Breast epithelium (tissue), 4 donors: ENCODE data around the gene PCGF6. TPM values are rescaled to one million over a fixed set of nuclear protein-coding genes. Genes with fewer than 3 reads are reported as not detected.

Experiments used
- DNase-seq, 2 donors: peaks; one replicate each; pipeline ENCODE4 v3.0.0-alpha.2; 2019; ENCODE audit warnings: low spot score in 2 of 2
- H3K27ac ChIP-seq, 2 donors: fragments of 200-600 bp; sonication (generic) in 1 of 2; one replicate each; pipeline ENCODE4 v1.5.1; 2016 to 2019; ENCODE audit warnings: mild to moderate bottlenecking in 1 of 2
- H3K27me3 ChIP-seq, 2 donors: fragments of 200-600 bp; sonication (generic) in 1 of 2; one replicate each; pipeline versions ENCODE4 v1.5.1 to v1.6.0; 2017 to 2019; ENCODE audit warnings: control low read depth in 1 of 2, mild to moderate bottlenecking in 1 of 2
- H3K36me3 ChIP-seq: fragments of 200-600 bp; one replicate; pipeline ENCODE4 v1.5.1; 2019
- H3K4me1 ChIP-seq, 2 donors: fragments of 200-600 bp; sonication (generic); one replicate each; pipeline ENCODE4 v1.5.1; 2016 to 2019; ENCODE audit warnings: control low read depth in 1 of 2
- H3K4me3 ChIP-seq, 3 donors: fragments of 200-600 bp; sonication (generic); 1 replicate in 2 of 3; 2 replicates in 1 of 3; pipeline ENCODE4 v1.5.1; 2016 to 2019; ENCODE audit warnings: mild to moderate bottlenecking in 3 of 3, moderate library complexity in 2 of 3
- H3K9me3 ChIP-seq, 2 donors: fragments of 200-600 bp; sonication (generic) in 1 of 2; one replicate each; pipeline ENCODE4 v1.5.1; 2016 to 2019; ENCODE audit warnings: control low read depth in 1 of 2
- CTCF ChIP-seq, 3 donors: fragments of 450-650 bp; IDR thresholded peaks; one replicate each; pipeline ENCODE4 v1.5.1; 2016 to 2017; ENCODE audit warnings: antibody characterized with exemption in 3 of 3, mild to moderate bottlenecking in 3 of 3, moderate library complexity in 3 of 3
- POLR2A ChIP-seq: fragments of 450-650 bp; IDR thresholded peaks from one replicate; pipeline ENCODE4 v1.6.1; 2016; ENCODE audit warnings: antibody characterized with exemption, mild to moderate bottlenecking, moderate library complexity
- POLR2AphosphoS5 ChIP-seq, 3 donors: sonication (generic); formaldehyde crosslinking; IDR thresholded peaks; one replicate each; pipeline ENCODE4 v1.6.1; 2017; ENCODE audit warnings: antibody characterized with exemption in 3 of 3
- intact Hi-C: fragments of 100-400 bp; cut with DNase I; formaldehyde crosslinking; loops from one replicate; pipeline ENCODE4 v1.15.1; 2023; ENCODE audit warnings: low total_unique reads
- total RNA-seq, 3 donors: library from RNA; depleted of rRNA; stranded (reverse); fragments of >200 nt; gene quantifications; one replicate each; pipeline ENCODE4 v1.1.0, GENCODE V29; 2016

PCGF6 gene
- total RNA-seq, 3 donors from 2014 or later, result 13.9 to 15.1 (median 14.5) TPM

- H3K4me3 ChIP-seq, result no peak overlapping the region
- TF ChIP-seq CTCF (IDR thresholded peaks at IDR 0.05), result no peak
- TF ChIP-seq POLR2A, result no peak
- TF ChIP-seq POLR2AphosphoS5 (IDR thresholded peaks at IDR 0.05), result no peak
- no peaks in the 10 kb centered on the region for H3K9me3 ChIP-seq
- intact Hi-C loops, result no loop called here
- no peaks in the 10 kb centered on the region for H3K27me3 ChIP-seq
- H3K4me1 ChIP-seq, result no peaks in the 10 kb centered on the region
- H3K27ac ChIP-seq, result no peak overlapping the region
- H3K36me3 ChIP-seq, result no peaks in the 10 kb centered on the region
- no peak for DNase-seq
Observed at GRCh38 chr10:103353281-103353680, 2.3 kb upstream of the PCGF6 start.

GRCh38 chr10:103350175-103350516 is 794 bp downstream of the PCGF6 start:
- Histone ChIP-seq H3K36me3 (no peaks in the 10 kb centered on the region), H3K27me3 (no peaks in the 10 kb centered on the region), H3K27ac (peak overlapping the region; percentile 82 to 89), H3K4me1 (no peaks in the 10 kb centered on the region), H3K4me3 (peak overlapping the region; percentile 57 to 86 (median 80)), H3K9me3 (no peaks in the 10 kb centered on the region)
- TF ChIP-seq POLR2AphosphoS5 (IDR thresholded peaks at IDR 0.05), result no peak
- no peak for TF ChIP-seq POLR2A
- no peak for TF ChIP-seq CTCF (IDR thresholded peaks at IDR 0.05)
- intact Hi-C loops, result no loop called here
- no peak for DNase-seq

- H3K27me3 ChIP-seq, result no peaks in the 10 kb centered on the region
- DNase-seq, result no peak
- H3K27ac ChIP-seq, result no peak overlapping the region
- no peaks in the 10 kb centered on the region for H3K9me3 ChIP-seq
- H3K4me1 ChIP-seq, result no peaks in the 10 kb centered on the region
- TF ChIP-seq CTCF (IDR thresholded peaks at IDR 0.05) (no peak), POLR2AphosphoS5 (IDR thresholded peaks at IDR 0.05) (no peak), POLR2A (no peak)
- no peak overlapping the region for H3K4me3 ChIP-seq
- no peaks in the 10 kb centered on the region for H3K36me3 ChIP-seq
- intact Hi-C loops, result loop anchor here (10.0 kb wide), 1 partner anchor 422 kb away; the partner anchor contains the start of gene CNNM2
Observed at GRCh38 chr10:103336370-103336769, 14.6 kb downstream of the PCGF6 start.

GRCh38 chr10:103334567-103334966 is 16.4 kb downstream of the PCGF6 start:
- TF ChIP-seq POLR2AphosphoS5 (IDR thresholded peaks at IDR 0.05) (no peak), POLR2A (no peak), CTCF (IDR thresholded peaks at IDR 0.05) (no peak)
- intact Hi-C loops, result loop anchor here (10.0 kb wide), 1 partner anchor 420 kb away; the partner anchor contains the start of gene CNNM2
- H3K36me3 ChIP-seq, result no peaks in the 10 kb centered on the region

GRCh38 chr10:103333934-103334520 is 16.9 kb downstream of the PCGF6 start:
- intact Hi-C loops, result loop anchor here (10.0 kb wide), 1 partner anchor 419 kb away; the partner anchor contains the start of gene CNNM2
- DNase-seq, result no peak
- no peak for TF ChIP-seq POLR2AphosphoS5 (IDR thresholded peaks at IDR 0.05)
- peak in 2 of 3 donors; percentile 30 to 41 for TF ChIP-seq CTCF (IDR thresholded peaks at IDR 0.05)
- no peak for TF ChIP-seq POLR2A
- Histone ChIP-seq H3K4me3 (no peak overlapping the region), H3K36me3 (no peaks in the 10 kb centered on the region), H3K27ac (no peak overlapping the region), H3K4me1 (no peaks in the 10 kb centered on the region), H3K27me3 (no peaks in the 10 kb centered on the region), H3K9me3 (no peaks in the 10 kb centered on the region)

More at GRCh38 chr10:103334567-103334966, 16.4 kb downstream of the PCGF6 start:
- no peak overlapping the region for H3K4me3 ChIP-seq
- H3K27me3 ChIP-seq, result no peaks in the 10 kb centered on the region
- no peak overlapping the region for H3K27ac ChIP-seq
- H3K4me1 ChIP-seq, result no peaks in the 10 kb centered on the region
- no peaks in the 10 kb centered on the region for H3K9me3 ChIP-seq
- DNase-seq, result no peak
